Thyroid gland (tissue), 4 donors: ENCODE results near the gene AK6.

Experiments used
- CTCF ChIP-seq, 6 experiments: fragments of 200-600 bp in 3 of 6; fragments of 450-650 bp in 3 of 6; sonication (generic) in 3 of 6; IDR thresholded peaks; one replicate each; pipeline ENCODE4 v1.5.1; 2016 to 2019; ENCODE audit warnings: antibody characterized with exemption in 6 of 6, mild to moderate bottlenecking in 2 of 6, inconsistent platforms in 1 of 6, moderate library complexity in 1 of 6
- POLR2A ChIP-seq, 2 donors: fragments of 450-650 bp; IDR thresholded peaks; one replicate each; pipeline ENCODE4 v1.6.1; 2017; ENCODE audit warnings: antibody characterized with exemption in 2 of 2, mild to moderate bottlenecking in 2 of 2, moderate library complexity in 1 of 2

GRCh38 chr5:69350664-69351063 is 18.7 kb downstream of the AK6 start:
- TF ChIP-seq CTCF (IDR thresholded peaks at IDR 0.05): no peak
- no peak for TF ChIP-seq POLR2A (IDR thresholded peaks at IDR 0.05)
